ENCODE measurements around the gene POLR2L.

- TF ChIP-seq CTCF (IDR thresholded peaks at IDR 0.05 in 8 of 11, conservative IDR thresholded peaks at IDR 0.05 in 3 of 11) (no peak), POLR2A (IDR thresholded peaks at IDR 0.05) (no peak)
Measured at GRCh38 chr11:831118-831864, 11.0 kb downstream of the POLR2L start.

Measured in spleen (tissue), 7 donors.